Endothelial cell (in vitro differentiated cells): ENCODE results near the gene SNAPC5. TPM values are rescaled to one million over a fixed set of nuclear protein-coding genes. Genes with fewer than 3 reads are reported as not detected.
"Not testable (repeated sequence)": the region's sequence is repeated elsewhere in the genome, so short reads cannot be mapped to it uniquely, and the experiment has no call there.

Experiments
- DNase-seq: peaks from one replicate; pipeline ENCODE4 v3.0.0; 2021; ENCODE audit warnings: low spot score
- H3K27ac Mint-ChIP-seq: one replicate; pipeline ENCODE4 v1.8.0; 2021; ENCODE audit warnings: mixed read lengths, inconsistent platforms; ENCODE audit not compliant: unreplicated experiment
- H3K27me3 Mint-ChIP-seq: one replicate; pipeline ENCODE4 v1.8.0; 2021; ENCODE audit warnings: mild to moderate bottlenecking, moderate library complexity, mixed read lengths, inconsistent platforms; ENCODE audit not compliant: unreplicated experiment
- H3K36me3 Mint-ChIP-seq: one replicate; pipeline ENCODE4 v1.8.0; 2021; ENCODE audit warnings: mild to moderate bottlenecking, low read depth, mixed read lengths, inconsistent platforms; ENCODE audit not compliant: unreplicated experiment
- H3K4me1 Mint-ChIP-seq: one replicate; pipeline ENCODE4 v1.8.0; 2021; ENCODE audit warnings: mild to moderate bottlenecking, mixed read lengths, inconsistent platforms; ENCODE audit not compliant: unreplicated experiment
- H3K4me3 Mint-ChIP-seq: one replicate; pipeline ENCODE4 v1.8.0; 2021; ENCODE audit warnings: mild to moderate bottlenecking, mixed read lengths, inconsistent platforms; ENCODE audit not compliant: unreplicated experiment
- H3K9me3 Mint-ChIP-seq: one replicate; pipeline ENCODE4 v1.8.0; 2021; ENCODE audit warnings: mixed read lengths, inconsistent platforms; ENCODE audit not compliant: unreplicated experiment
- CTCF ChIP-seq: fragments of 200-600 bp; sonication (generic); IDR thresholded peaks from one replicate; pipeline ENCODE4 v1.5.0; 2021; ENCODE audit warnings: antibody characterized with exemption; ENCODE audit not compliant: unreplicated experiment
- total RNA-seq: library from RNA; stranded (reverse); fragmentation: NEBNext Ultra II Directional; extraction: Animal tissue kit (Norgen Biotek cat#: 25700); gene quantifications from one replicate; pipeline ENCODE4 v1.2.1, GENCODE V29; 2021; ENCODE audit not compliant: unreplicated experiment

SNAPC5 gene
- total RNA-seq, 1 donor from 2014 or later = 16.2 TPM

- Mint-ChIP-seq H3K9me3 (no peaks in the 10 kb centered on the region), H3K27ac (no peak overlapping the region), H3K4me3 (peak overlapping the region; percentile 21), H3K27me3 (peaks cover 9% of the 10 kb centered on the region), H3K36me3 (peaks cover 40% of the 10 kb centered on the region), H3K4me1 (peaks cover 17% of the 10 kb centered on the region)
- DNase-seq = no peak
- TF ChIP-seq CTCF = no peak
Measured at GRCh38 chr15:66461917-66462316, 35.6 kb downstream of the SNAPC5 start.

GRCh38 chr15:66461294-66461693 is 36.3 kb downstream of the SNAPC5 start:
- H3K4me3 Mint-ChIP-seq, DNase-seq, H3K9me3 Mint-ChIP-seq, H3K27me3 Mint-ChIP-seq: not testable (repeated sequence)
- Mint-ChIP-seq H3K36me3 (peaks cover 41% of the 10 kb centered on the region), H3K27ac (peak overlapping the region; percentile 94), H3K4me1 (peaks cover 17% of the 10 kb centered on the region)

GRCh38 chr15:66459818-66460615 is 37.5 kb downstream of the SNAPC5 start:
- TF ChIP-seq CTCF = no peak
- no peak for DNase-seq
- Mint-ChIP-seq H3K9me3 (no peaks in the 10 kb centered on the region), H3K27me3 (peaks cover 9% of the 10 kb centered on the region), H3K4me3 (peak overlapping the region; percentile 18), H3K36me3 (peaks cover 41% of the 10 kb centered on the region), H3K4me1 (peaks cover 17% of the 10 kb centered on the region), H3K27ac (peak overlapping the region; percentile 94)

GRCh38 chr15:66456211-66456610 is 41.4 kb downstream of the SNAPC5 start:
- peaks cover 17% of the 10 kb centered on the region for H3K4me1 Mint-ChIP-seq
- no peak overlapping the region for H3K27ac Mint-ChIP-seq
- H3K36me3 Mint-ChIP-seq = peaks cover 28% of the 10 kb centered on the region
- H3K27me3 Mint-ChIP-seq = peaks cover 8% of the 10 kb centered on the region
- no peak overlapping the region for H3K4me3 Mint-ChIP-seq
- DNase-seq = no peak
- H3K9me3 Mint-ChIP-seq = no peaks in the 10 kb centered on the region
- TF ChIP-seq CTCF = no peak

GRCh38 chr15:66454143-66454542 is 43.4 kb downstream of the SNAPC5 start:
- Mint-ChIP-seq H3K9me3 (no peaks in the 10 kb centered on the region), H3K36me3 (peaks cover 12% of the 10 kb centered on the region), H3K4me1 (no peaks in the 10 kb centered on the region), H3K27ac (no peak overlapping the region), H3K4me3 (no peak overlapping the region), H3K27me3 (no peaks in the 10 kb centered on the region)
- no peak for DNase-seq
- TF ChIP-seq CTCF = no peak
